ENCODE measurements around the gene TOB2.
"Not testable (repeated sequence)": the region's sequence is repeated elsewhere in the genome, so short reads cannot be mapped to it uniquely, and the experiment has no call there.

Gene TOB2

DNA sequence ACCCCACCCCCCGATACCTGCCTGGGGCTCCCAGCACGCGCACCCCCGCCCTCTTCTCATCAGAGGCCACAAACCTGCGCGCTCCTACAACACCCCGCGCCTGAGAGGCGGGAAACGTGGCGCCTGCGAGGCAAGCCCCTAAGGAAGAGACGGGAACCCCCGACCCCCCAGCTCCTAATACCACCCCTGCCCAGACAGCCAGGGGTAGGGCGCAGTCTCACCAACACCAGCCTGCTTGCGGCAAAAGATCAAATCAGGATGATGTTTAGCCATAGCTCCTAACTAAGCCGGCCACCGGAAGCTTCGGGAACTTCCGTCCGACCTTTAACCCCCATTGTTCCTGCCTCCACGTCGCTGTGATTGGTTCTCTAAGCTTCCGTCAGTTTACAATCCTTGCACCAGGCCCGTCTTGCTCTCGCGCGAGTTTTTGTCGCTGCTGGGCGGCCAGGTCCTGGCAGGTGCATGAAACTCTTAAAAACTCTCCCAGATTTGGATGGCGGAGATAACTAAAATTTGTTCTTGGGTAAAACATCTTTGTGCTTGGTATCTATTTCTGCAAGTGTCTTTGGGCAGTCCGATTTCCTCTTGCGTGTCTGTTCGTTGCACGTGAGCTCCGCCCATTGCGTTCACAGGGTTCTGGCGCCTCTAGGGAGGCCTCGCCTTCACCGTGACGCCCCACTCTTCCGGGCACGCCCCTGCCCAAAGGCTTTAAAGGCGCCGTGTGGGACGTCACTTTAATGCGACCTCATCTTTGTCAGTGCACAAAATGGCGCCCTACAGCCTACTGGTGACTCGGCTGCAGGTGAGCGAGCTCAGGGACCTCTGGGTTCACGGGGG lies 22.0 kb upstream of the TOB2 start, which contains the start of the genes ACO2 and PHF5A:
Gene ACO2, plus strand, starts transcription at position 737 of the 837 bp plus-strand sequence. Its CDS starts 30 bp downstream, at position 767.
Gene PHF5A, minus strand, starts transcription at position 312 of the 837 bp plus-strand sequence. Its CDS starts 39 bp downstream, at position 273.
- DNase-seq (ENCODE audit: low read depth in 3 of 3, low spot score in 1 of 3) = peak; percentile 91 to 98 (median 95)

DNA sequence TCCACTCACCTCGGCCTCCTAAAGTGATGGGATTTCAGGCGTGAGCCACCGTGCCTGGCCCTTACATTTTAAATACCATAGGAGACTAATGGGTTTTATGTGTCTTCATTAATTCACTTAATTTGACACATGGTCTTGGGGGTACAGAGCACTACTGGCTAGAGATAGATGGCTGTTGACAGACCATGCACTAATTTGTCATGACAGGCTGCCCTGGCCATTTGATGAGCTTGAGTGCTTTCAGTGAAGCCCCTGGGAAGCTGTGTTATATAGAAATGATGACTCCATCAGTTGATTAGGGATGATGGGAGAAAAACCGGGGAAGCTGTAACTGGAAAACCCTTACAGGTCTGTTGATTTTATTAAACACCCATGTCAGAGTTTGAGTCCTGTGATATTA lies 15.3 kb upstream of the TOB2 start:
- no peak for DNase-seq (ENCODE audit: low read depth in 3 of 3, low spot score in 1 of 3)

DNA sequence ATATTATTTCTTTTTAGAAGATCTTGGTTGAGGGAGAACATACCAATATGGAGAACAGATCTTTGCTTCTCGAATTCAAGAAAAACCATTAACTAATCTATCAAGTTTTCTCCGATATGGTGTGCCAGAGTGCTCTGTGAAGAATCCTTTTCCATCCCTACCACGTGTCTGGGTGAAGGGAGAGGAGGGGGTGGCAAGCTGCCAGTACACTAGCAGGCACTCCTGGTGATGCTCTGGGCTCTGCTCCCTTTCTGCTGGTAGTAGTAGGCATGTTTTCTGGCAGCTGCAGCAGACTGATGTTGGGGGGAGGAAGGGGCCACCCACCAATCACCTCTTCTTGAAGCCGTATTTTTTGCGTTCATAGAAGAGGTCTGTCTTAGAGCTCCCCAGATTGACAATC lies 13.5 kb upstream of the TOB2 start:
- DNase-seq (ENCODE audit: low read depth in 3 of 3, low spot score in 1 of 3) = not testable (repeated sequence)

DNA sequence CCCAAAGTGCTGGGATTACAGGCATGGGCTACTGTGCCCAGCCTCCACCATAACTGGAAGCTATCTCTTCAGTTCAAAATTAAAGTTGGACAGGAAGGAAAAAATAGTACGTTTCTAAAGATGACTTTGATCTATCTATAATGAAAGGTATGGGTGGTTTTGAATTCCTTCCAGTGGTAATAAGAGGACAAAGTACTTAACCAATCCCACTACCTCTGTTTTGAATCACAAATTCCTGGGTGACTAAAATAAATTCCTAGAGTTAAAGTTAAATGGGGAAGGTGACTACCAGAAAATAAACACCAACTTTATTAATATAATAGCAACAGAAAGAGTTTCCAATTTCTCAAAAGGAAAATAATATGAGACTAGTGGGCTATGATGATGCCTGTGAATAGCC lies 12.8 kb upstream of the TOB2 start:
- no peak for DNase-seq (ENCODE audit: low read depth in 3 of 3, low spot score in 1 of 3)

DNA sequence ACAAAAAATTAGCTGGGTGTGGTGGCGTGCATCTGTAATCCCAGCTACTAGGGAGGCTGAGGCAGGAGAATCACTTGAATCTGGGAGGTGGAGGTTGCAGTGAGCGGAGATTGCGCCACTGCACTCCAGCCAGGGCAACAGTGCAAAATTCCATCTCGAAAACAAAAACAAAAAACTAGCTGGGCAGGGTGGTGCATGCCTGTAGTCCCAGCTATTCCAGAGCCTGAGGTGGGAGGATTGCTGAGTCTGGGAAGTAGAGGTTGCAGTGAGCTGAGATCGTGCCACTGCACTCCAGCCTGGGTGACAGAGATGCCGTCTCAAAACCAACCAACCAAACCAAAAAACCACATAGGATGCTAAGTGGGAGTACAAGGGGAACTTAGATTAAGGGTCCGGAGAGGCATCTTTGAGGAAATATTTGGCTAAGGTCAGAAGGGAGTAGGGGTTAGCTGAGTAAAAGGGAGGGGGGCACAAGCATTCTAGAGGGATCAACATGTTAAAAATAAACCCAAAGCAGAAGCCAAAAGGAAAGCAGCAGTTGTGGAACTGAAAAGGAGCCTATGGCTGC lies 11.6 kb upstream of the TOB2 start:
- DNase-seq (ENCODE audit: low read depth in 3 of 3, low spot score in 1 of 3) = no peak

DNA sequence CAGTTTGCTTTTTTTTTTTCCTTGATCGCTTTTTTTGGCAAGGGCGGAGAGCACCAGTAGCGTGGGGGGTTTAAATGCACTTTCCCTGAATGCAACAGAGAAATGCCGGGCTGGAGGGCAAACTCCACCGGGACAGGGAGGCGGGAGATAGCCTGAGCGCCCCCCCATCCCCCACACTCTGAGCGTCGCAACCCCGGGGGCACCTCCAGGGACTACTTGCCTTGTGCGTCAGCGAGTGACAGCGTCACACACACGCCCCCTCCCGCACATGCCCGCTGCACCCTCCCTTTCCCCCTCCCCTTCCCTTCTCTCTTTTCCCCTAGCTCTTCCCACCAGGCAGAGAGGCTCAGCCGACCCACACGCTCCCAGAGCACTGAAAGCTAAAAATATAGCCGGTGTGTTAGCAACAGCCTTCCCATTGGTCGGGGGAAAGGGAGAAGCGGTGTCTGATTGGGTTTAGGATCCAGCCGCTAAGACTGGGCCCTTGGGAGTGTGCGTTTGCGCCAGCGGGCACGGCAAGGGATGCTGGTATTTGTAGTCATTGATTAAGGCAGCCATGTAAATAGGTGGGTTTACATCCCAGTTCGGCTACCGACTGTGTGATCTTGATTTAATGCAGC lies 1.7 kb upstream of the TOB2 start:
- DNase-seq (ENCODE audit: low read depth in 3 of 3, low spot score in 1 of 3) = peak; percentile 73 to 81 (median 75)

DNA sequence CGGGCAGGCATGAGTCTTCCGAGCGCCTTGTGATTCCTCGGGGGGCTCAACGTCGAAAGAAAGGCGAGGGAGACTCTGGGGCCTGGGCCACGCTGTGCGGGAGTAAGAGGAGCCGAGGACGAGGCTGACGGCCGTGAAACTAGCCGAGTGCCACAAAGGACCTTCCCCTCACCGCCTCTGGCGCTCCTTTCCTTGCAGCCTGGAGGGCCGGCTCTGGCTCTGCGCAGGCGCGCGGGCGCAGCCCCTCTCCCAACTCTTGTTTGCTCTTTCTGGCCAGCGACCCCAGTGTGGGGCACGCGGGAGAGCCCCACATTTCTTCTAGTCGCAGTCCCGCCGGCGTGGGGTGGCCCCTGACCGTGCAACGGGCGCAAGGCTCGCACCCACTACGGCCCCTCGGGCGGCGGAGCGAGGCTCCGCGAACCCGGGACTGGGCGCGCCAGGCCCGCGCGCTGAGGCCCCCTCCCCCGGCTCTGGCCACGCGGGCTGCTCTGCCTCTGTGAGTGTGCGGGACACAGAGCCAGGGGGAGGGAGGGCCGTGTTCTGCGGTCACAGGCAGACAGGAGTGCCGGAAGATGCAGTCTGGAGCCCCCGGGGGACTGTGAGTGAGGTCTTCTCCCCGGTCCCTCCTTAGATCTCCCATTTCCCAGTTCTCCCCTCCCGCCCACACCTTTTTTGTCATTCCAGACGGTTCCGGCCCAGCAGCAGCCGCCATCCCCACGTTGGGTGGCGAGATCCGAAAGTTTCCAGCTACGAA lies 1.0 kb upstream of the TOB2 start:
- DNase-seq (ENCODE audit: low read depth in 3 of 3, low spot score in 1 of 3) = peak in 2 of 3 donors; percentile 23 to 45

DNA sequence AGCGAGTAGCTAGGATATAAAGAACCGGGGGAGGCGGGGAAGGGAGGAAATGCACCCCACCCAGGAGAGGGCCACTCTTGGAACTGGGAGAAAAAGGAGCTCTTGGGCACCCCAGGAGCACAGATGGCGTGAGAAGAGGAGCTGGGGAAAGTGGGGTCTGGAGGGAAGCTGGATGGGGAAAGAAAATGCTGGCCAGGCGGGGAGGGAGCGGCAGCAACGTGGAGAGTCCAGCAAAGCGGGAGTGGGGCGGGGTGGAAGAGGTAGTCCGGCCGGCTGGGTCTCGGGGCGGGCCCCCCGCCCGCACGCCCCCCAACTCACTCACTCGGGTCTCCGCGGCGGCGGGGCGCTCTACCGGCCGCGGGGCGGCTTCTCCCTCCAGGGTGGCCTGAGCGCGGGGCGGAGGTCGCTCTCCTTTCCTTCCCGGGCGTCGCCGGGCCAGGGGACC lies 522 bp downstream of the TOB2 start:
- no peak for DNase-seq (ENCODE audit: low read depth in 3 of 3, low spot score in 1 of 3)

DNA sequence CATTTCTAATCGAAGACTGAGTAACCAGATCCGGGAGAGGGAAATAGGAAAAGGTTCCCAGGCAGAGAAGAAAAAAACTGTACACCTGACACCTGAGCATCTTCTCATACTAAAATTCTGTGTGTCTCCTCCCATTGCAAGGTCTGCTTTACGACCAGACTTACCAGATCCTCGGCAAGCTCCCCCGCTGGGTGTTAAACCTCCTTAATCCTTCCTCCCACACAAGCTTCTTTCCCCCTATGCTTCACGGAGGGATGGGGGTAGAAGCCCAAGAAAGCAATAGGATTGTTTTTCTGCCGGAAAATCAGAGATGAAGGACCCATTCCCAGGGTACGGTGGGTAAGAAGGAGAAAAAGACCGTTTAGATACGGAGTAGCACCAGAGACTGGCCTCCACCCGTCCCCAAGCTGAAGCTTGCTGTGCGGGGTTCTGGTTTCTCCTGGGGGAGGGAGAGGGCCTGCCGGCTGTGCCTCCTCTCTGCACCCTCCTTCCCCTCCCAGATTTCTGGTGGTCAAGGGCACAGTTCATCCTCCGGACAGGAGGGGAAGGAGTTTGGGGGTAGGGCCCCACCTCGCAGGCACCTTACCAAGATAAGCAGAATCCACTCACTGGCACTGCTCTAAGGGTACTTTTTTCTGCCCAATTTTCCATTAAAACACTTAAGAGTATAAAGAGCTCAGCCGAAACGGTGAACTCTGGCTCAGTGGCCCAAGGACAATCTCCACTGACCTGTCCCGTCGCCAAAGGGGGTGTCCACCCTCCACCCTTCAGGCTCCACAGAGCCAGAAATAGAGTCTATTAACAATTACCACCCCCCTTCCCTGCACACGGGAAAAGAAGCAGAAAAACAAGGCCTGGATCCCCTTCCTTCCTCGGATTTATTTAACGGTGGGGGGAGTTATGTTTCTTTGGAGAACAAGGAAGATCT lies 1.2 kb downstream of the TOB2 start:
- DNase-seq (ENCODE audit: low read depth in 3 of 3, low spot score in 1 of 3) = no peak

DNA sequence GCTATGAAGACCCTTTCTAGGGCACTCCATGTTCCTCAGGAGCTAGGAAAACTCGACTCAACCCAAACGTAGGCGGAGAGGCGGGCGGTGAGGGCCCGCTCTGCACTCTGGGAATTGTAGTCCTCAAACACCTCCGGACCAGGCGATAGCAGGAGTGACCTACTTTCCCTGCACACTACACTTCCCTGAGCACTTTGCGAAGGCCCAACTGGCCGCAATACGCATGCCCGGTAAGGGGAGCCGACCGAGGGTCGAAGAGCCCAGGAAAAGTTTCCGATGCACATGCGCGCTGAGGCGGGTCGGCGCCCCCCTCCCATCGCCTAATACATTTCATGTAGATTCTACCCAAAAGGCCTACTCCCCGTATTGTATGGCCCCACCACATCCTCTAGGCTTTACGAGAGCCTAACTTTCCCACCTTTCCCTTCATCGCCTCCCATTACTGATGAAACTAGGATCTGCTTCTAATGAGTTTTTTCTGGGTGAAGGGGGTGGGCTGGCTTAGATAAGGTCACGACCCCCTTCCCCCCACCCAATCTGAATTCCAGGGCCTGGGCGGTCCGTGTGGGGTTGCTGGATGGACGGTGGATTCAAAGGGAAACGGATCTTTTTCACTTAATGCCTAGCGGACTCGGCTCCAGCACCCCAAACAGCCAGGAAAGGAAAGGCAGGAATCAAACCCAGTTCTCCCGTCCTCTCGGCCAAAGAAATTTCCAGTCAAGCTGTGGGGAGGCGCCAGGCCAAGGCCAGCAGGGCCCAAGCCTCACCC lies 2.1 kb downstream of the TOB2 start:
- peak; percentile 69 to 75 (median 69) for DNase-seq (ENCODE audit: low read depth in 3 of 3, low spot score in 1 of 3)

DNA sequence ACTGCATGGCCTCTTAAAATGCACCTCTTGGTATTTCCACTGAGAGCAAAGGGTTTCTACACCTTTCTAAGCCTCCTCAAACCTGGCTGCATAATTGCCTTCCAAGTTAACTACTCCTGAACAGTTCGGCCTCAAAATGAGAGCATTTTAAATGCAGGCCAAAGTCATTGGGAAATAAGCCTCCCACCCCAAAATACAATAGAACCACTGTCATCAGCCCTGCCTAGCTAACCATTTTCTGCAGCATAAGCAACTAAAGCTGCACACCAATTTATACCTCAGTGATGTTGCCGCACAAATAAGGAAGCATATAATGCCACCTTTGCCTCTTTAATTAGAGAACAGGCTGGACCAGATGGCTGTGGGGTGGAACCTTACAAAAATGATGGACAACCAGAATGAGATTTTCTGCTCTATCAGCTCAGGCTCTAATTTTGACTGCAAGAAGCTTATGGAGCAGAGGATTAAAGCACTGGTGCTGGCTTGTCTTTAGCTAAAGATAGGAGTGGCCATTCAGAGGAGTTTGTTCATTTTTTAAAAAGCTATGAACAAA lies 4.3 kb downstream of the TOB2 start:
- no peak for DNase-seq (ENCODE audit: low read depth in 3 of 3, low spot score in 1 of 3)

DNA sequence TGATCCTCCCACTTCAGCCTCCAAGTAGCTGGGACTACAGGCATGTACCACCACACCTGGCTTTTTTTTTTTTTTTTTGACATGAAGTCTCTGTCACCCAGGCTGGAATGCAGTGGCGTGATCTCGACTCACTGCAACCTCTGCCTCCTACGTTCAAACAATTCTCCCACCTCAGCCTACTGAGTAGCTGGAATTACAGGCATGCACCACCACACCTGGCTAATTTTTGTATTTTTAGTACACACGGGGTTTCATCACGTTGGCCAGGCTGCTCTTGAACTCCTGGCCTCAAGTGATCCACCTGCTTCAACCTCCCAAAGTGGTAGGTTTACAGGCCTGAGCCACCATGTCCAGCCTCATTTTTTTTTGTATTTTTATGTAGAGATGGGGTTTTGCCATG lies 6.1 kb downstream of the TOB2 start:
- DNase-seq (ENCODE audit: low read depth in 3 of 3, low spot score in 1 of 3) = not testable (repeated sequence)

DNA sequence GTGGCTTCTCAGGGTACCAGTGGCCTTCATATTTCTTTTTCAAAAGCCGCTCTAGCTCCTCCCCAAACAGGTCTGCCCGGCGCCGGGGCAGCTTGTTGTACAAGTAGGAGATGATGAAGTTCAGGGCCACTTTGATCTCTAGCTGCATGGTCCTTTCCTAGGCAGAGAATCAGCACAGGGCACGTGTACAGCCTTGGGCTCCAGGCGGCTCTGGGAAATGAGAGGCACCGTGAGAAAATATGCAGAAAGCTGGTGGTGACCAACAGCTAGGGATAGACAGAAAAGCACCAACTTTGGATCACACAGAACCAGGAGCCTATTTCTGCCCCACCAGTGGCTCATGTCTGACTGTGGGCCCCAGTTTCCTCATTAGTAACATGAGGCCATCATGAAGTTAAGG lies 9.4 kb downstream of the TOB2 start:
- DNase-seq (ENCODE audit: low read depth in 3 of 3, low spot score in 1 of 3) = no peak

DNA sequence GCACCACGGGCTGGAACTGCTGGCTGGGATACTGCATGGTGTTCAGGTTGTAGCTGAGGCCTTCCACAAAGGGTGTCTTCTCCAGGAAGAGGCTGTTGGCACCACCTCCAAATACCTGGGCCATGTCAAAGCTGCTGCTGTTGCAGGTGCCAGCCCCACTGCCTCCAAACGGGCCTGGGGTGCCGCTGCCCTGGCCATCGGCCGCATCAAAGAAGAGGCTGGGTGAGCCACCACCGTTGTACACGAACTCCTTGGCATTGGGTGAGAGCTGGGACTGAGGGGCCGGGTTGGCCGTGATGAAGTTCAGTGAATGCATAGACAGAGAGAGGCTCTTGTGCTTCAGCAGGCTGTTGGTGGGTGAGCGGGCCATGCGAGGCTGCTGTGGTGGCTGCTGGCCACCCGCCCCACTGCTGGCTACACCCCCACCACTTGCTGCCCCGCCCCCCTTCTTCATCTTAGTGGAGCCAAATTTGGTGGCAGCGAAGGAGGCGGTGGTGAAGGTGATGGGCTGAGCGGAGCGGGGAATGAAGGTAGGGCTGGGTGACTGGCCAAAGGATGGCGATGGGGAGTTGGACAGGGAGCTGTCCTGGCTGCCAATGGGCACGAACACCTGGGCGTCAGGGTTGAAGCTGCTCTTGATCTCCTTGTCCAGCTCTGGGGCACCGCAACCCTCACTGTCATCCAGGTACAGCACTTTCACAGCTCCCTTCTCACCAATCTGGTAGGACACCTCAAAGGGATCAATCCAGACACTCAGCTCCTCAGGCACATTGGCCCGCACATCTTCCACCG lies 10.1 kb downstream of the TOB2 start:
- no peak for DNase-seq (ENCODE audit: low read depth in 3 of 3, low spot score in 1 of 3)

DNA sequence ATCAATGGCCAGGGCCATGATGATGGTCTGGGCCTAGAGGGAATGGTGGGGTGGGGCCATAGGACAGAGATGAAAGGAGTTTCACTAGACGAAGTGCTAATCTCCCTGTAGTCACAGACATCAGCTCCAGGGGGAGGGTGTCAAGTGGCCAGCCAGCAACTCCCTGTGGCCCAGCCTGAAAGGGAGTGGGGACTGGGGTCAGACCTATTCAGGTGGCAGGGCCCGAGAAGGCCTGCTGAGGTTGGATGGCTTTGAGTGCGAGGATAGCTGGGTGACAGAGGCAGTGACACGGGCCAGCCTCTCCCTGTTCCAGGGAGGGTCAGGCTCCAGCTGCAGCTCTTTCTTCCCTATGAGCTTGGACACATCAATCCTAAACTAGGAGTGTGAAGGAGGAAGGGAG lies 11.0 kb downstream of the TOB2 start:
- no peak for DNase-seq (ENCODE audit: low read depth in 3 of 3, low spot score in 1 of 3)

DNA sequence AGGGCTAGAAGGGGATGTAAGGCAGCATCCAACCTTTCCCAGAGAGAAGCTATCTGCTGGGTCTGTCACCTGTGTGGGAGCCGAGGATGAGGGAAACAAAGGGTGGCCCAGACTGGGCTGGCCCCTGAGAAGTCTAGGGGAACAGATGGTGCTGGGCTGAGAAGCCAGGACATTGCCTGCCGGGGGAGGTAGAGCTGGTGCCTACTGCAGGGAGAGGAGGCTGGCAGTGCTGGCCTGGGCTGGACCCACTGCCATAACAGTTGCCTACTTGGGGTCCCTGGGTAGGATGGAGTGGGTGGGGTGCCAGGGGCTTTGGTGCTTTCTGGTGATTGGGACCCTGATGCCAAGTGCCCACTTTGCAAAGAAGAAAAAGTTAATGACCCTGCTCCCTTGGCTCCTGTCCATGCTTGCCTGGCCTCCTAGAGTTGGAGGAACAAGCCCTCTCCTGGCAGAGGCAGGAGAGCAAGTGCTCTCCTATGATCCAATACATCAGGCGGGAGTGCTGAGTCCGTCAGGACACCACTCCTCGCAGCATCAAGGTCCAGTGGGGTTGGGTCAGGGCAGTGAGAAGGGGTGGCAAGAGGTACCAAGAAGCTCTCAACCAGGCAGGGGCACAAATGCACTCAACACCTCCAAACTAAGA lies 12.1 kb downstream of the TOB2 start:
- DNase-seq (ENCODE audit: low read depth in 3 of 3, low spot score in 1 of 3) = not testable (repeated sequence)

DNA sequence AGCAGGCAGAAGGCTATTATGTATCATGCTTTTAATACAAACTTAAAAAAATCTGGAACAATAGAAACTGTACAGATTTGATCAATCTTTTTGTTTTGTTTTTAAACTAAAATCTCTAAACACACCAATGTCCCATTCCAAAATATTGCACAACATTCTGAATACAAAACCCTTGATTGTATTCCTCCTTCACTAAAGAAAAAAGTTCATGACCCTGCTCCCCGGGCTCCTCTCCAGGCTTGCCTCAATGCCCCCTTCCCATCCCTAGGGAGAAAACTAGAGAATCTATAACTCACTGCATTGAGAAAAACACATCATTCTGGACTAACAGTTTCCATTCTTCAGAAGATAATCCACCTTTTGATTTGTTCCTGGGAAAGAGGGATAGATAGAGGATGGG lies 13.1 kb downstream of the TOB2 start:
- not testable (repeated sequence) for DNase-seq (ENCODE audit: low read depth in 3 of 3, low spot score in 1 of 3)

DNA sequence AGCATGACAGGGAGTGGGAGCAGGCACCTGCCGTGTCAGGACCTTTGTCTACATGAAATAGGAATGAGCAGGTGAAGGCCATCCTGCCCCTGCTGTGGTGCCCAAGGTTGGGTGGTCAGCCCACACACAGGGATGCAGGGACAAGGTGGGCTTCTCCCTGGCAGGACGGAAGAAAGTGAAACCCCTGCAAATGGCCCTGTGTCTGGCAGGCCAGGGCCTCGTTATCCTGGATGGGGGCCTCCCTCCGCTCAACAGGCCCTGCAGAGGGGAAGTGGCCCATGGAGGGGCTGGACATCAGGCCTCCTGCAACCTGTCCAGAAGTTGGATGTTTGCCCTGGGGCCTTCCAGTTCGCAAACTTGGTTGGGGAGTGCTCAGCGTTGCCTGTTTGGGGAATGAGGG lies 14.9 kb downstream of the TOB2 start:
- no peak for DNase-seq (ENCODE audit: low read depth in 3 of 3, low spot score in 1 of 3)
